ENCODE data around the gene CNIH3. TPM values are rescaled to one million over a fixed set of nuclear protein-coding genes. Genes with fewer than 3 reads are reported as not detected.

CNIH3 gene
- total RNA-seq, 1 donor from 2014 or later = 4.2 TPM

DNA sequence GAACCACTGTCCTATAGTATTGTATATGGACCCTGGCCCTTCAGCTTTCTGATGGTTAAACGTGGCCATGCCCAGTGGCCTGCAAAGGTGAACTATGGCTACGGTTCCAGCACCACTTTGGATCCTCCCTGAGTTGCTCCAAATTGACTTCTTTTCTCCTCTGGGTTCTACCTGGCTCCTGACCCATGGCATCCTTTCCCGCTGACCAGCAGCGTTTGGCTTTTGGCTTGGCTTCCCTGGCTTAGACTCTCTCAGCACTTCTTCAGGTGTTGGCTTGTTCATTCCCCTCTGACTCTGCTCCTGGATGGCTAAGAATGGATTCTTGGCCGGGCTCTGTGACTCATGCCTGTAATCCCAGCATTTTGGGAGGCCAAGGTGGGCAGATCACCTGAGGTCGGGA lies 152.9 kb downstream of the CNIH3 start:
- DNase-seq (ENCODE audit: extremely low spot score, unreplicated experiment) = peak; percentile 53
- H3K4me3 Mint-ChIP-seq (ENCODE audit: unreplicated experiment) = no peak overlapping the region
- H3K36me3 Mint-ChIP-seq (ENCODE audit: unreplicated experiment) = no peaks in the 10 kb centered on the region
- no peaks in the 10 kb centered on the region for H3K27me3 Mint-ChIP-seq (ENCODE audit: unreplicated experiment)
- no peaks in the 10 kb centered on the region for H3K4me1 Mint-ChIP-seq (ENCODE audit: unreplicated experiment)
- TF ChIP-seq, protein P1, sequence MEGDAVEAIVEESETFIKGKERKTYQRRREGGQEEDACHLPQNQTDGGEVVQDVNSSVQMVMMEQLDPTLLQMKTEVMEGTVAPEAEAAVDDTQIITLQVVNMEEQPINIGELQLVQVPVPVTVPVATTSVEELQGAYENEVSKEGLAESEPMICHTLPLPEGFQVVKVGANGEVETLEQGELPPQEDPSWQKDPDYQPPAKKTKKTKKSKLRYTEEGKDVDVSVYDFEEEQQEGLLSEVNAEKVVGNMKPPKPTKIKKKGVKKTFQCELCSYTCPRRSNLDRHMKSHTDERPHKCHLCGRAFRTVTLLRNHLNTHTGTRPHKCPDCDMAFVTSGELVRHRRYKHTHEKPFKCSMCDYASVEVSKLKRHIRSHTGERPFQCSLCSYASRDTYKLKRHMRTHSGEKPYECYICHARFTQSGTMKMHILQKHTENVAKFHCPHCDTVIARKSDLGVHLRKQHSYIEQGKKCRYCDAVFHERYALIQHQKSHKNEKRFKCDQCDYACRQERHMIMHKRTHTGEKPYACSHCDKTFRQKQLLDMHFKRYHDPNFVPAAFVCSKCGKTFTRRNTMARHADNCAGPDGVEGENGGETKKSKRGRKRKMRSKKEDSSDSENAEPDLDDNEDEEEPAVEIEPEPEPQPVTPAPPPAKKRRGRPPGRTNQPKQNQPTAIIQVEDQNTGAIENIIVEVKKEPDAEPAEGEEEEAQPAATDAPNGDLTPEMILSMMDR (IDR thresholded peaks at IDR 0.05) = no peak
- no peak overlapping the region for H3K27ac Mint-ChIP-seq (ENCODE audit: unreplicated experiment)
- H3K9me3 Mint-ChIP-seq (ENCODE audit: unreplicated experiment) = no peaks in the 10 kb centered on the region

GRCh38 chr1:224769452-224770335 lies 153.6 kb downstream of the CNIH3 start:
- TF ChIP-seq, protein P1 (IDR thresholded peaks at IDR 0.05) = no peak
- Mint-ChIP-seq H3K9me3 (ENCODE audit: unreplicated experiment) (no peaks in the 10 kb centered on the region), H3K27me3 (ENCODE audit: unreplicated experiment) (no peaks in the 10 kb centered on the region), H3K36me3 (ENCODE audit: unreplicated experiment) (no peaks in the 10 kb centered on the region), H3K27ac (ENCODE audit: unreplicated experiment) (no peak overlapping the region), H3K4me1 (ENCODE audit: unreplicated experiment) (no peaks in the 10 kb centered on the region), H3K4me3 (ENCODE audit: unreplicated experiment) (no peak overlapping the region)
- DNase-seq (ENCODE audit: extremely low spot score, unreplicated experiment) = peak; percentile 23

DNA sequence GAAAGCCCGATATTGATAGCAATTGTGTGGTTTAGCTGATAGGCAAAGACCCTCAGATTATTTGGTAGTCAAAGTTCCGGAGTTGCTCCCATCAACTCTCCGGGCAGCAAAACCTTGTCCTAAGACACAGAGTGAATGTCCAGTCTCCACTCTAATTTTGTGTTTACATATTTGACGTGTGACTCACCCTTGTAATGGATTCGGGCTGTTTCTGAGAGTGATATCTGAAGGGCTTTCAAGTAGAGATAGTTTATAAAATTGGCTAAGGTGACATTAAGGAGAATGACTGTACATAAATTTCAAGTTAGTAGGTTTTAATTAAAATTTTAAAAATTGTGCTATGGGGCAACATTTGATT lies 154.2 kb downstream of the CNIH3 start:
- H3K27ac Mint-ChIP-seq (ENCODE audit: unreplicated experiment) = no peak overlapping the region
- DNase-seq (ENCODE audit: extremely low spot score, unreplicated experiment) = peak; percentile 10
- TF ChIP-seq, protein P1 (IDR thresholded peaks at IDR 0.05) = no peak
- no peaks in the 10 kb centered on the region for H3K36me3 Mint-ChIP-seq (ENCODE audit: unreplicated experiment)
- H3K4me3 Mint-ChIP-seq (ENCODE audit: unreplicated experiment) = no peak overlapping the region
- no peaks in the 10 kb centered on the region for H3K27me3 Mint-ChIP-seq (ENCODE audit: unreplicated experiment)
- no peaks in the 10 kb centered on the region for H3K4me1 Mint-ChIP-seq (ENCODE audit: unreplicated experiment)
- H3K9me3 Mint-ChIP-seq (ENCODE audit: unreplicated experiment) = no peaks in the 10 kb centered on the region

DNA sequence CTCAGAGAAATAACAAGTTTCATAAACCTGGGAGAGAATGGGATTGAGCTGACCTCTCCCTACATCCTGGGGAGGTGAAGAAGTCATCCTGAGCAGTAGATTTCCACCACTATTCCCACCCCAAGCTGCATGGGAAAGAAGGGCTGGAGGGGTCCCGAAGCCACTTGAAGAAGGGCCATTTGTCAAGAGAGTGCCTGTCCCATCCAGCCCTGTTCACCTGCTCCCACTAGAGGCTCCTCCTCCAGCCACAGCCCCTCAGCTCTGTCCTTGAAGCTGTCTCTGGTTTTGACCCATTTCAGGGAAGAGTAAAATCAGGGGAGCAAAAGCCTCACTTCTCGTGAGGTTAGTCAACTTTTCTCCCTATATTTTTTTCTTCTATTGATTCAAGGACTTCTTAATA lies 157.5 kb downstream of the CNIH3 start:
- no peaks in the 10 kb centered on the region for H3K36me3 Mint-ChIP-seq (ENCODE audit: unreplicated experiment)
- no peaks in the 10 kb centered on the region for H3K4me1 Mint-ChIP-seq (ENCODE audit: unreplicated experiment)
- H3K27ac Mint-ChIP-seq (ENCODE audit: unreplicated experiment) = no peak overlapping the region
- no peaks in the 10 kb centered on the region for H3K27me3 Mint-ChIP-seq (ENCODE audit: unreplicated experiment)
- no peak overlapping the region for H3K4me3 Mint-ChIP-seq (ENCODE audit: unreplicated experiment)
- H3K9me3 Mint-ChIP-seq (ENCODE audit: unreplicated experiment) = no peaks in the 10 kb centered on the region
- peak; percentile 71 for DNase-seq (ENCODE audit: extremely low spot score, unreplicated experiment)
- TF ChIP-seq, protein P1 (IDR thresholded peaks at IDR 0.05) = no peak

DNA sequence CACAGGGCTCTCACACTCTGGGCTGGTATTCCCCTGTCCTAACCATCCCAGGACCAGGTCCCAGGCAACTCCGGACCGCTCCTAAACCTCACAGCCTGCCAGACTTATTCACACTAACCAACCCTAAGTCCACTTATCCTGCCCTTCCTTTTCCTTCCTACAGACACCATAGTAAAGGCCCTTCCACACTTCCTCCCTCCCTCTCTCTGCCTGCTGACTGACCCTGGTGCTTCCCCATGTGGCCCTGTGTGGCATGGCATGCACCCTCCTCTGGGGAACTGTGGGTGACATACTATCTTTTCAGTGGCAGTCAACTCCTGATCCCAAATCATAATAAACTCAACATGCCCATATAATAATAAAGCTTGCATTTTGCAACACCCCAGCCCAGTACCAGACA lies 158.3 kb downstream of the CNIH3 start:
- DNase-seq (ENCODE audit: extremely low spot score, unreplicated experiment) = peak; percentile 40
- no peaks in the 10 kb centered on the region for H3K9me3 Mint-ChIP-seq (ENCODE audit: unreplicated experiment)
- H3K27me3 Mint-ChIP-seq (ENCODE audit: unreplicated experiment) = peaks cover 3% of the 10 kb centered on the region
- no peaks in the 10 kb centered on the region for H3K36me3 Mint-ChIP-seq (ENCODE audit: unreplicated experiment)
- TF ChIP-seq, protein P1 (IDR thresholded peaks at IDR 0.05) = no peak
- H3K4me3 Mint-ChIP-seq (ENCODE audit: unreplicated experiment) = no peak overlapping the region
- H3K4me1 Mint-ChIP-seq (ENCODE audit: unreplicated experiment) = no peaks in the 10 kb centered on the region
- no peak overlapping the region for H3K27ac Mint-ChIP-seq (ENCODE audit: unreplicated experiment)

Measured in osteocyte (in vitro differentiated cells).